ENCODE measurements around the gene MAB21L3.

The MAB21L3 gene

GRCh38 chr1:116166011-116166571 lies 54.9 kb downstream of the MAB21L3 start:
- no peak for DNase-seq (ENCODE audit: low spot score)

GRCh38 chr1:116166655-116167054 lies 55.5 kb downstream of the MAB21L3 start:
- no peak for DNase-seq (ENCODE audit: low spot score)

GRCh38 chr1:116167625-116168276 lies 56.6 kb downstream of the MAB21L3 start:
- no peak for DNase-seq (ENCODE audit: low spot score)

GRCh38 chr1:116168277-116169032 lies 57.3 kb downstream of the MAB21L3 start:
- DNase-seq (ENCODE audit: low spot score): peak; percentile 26

GRCh38 chr1:116169898-116170297 lies 58.7 kb downstream of the MAB21L3 start:
- DNase-seq (ENCODE audit: low spot score): no peak

GRCh38 chr1:116170721-116171589 lies 59.8 kb downstream of the MAB21L3 start:
- DNase-seq (ENCODE audit: low spot score): no peak

- no peak for DNase-seq (ENCODE audit: low spot score)
These were observed 61.5 kb downstream of the MAB21L3 start for GRCh38 chr1:116172666-116173065.

- DNase-seq (ENCODE audit: low spot score): no peak
These were observed 64.4 kb downstream of the MAB21L3 start for GRCh38 chr1:116175611-116176010.

- no peak for DNase-seq (ENCODE audit: low spot score)
These were observed 65.1 kb downstream of the MAB21L3 start for GRCh38 chr1:116176306-116176789.

- DNase-seq (ENCODE audit: low spot score): no peak
These were observed 66.7 kb downstream of the MAB21L3 start for GRCh38 chr1:116177861-116178260.

GRCh38 chr1:116178837-116179236 lies 67.6 kb downstream of the MAB21L3 start:
- no peak for DNase-seq (ENCODE audit: low spot score)

- no peak for DNase-seq (ENCODE audit: low spot score)
These were observed 68.2 kb downstream of the MAB21L3 start for GRCh38 chr1:116179419-116179818.

- no peak for DNase-seq (ENCODE audit: low spot score)
These were observed 68.8 kb downstream of the MAB21L3 start for GRCh38 chr1:116179964-116180363.

- DNase-seq (ENCODE audit: low spot score): no peak
These were observed 71.0 kb downstream of the MAB21L3 start for GRCh38 chr1:116182019-116182714.
